HG03025 (cell line): Measurements from ENCODE around the gene TREM2.

Experiments
- ATAC-seq: cut with Tn5 transposase; IDR thresholded peaks from one replicate; pipeline ENCODE4 v1.9.1; 2021; ENCODE audit warnings: mild to moderate bottlenecking, moderate library complexity; ENCODE audit not compliant: unreplicated experiment, low FRiP score

The TREM2 gene

GRCh38 chr6:41186031-41186562 is 23.2 kb upstream of the TREM2 start:
- no peak for ATAC-seq

DNA sequence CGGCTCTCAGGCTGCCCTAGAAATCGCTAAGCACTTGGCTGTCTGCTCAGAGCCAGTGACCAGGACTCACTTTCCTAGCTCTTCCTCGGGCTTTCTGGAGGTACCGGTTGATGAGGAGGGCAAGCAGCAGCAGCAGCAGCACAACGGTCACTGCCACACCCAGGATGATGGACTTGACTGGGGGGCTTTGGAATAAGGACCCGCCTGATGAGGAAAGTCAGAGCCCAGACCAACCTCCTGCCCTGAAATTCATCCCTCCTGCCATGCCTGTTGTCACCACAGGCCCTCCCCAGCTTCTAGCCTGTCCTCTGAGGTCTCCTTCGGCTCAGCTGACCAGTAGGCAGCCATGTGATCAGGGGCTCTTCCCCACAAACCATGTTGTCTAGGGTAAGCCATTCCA is 21.8 kb upstream of the TREM2 start:
- ATAC-seq = no peak

DNA sequence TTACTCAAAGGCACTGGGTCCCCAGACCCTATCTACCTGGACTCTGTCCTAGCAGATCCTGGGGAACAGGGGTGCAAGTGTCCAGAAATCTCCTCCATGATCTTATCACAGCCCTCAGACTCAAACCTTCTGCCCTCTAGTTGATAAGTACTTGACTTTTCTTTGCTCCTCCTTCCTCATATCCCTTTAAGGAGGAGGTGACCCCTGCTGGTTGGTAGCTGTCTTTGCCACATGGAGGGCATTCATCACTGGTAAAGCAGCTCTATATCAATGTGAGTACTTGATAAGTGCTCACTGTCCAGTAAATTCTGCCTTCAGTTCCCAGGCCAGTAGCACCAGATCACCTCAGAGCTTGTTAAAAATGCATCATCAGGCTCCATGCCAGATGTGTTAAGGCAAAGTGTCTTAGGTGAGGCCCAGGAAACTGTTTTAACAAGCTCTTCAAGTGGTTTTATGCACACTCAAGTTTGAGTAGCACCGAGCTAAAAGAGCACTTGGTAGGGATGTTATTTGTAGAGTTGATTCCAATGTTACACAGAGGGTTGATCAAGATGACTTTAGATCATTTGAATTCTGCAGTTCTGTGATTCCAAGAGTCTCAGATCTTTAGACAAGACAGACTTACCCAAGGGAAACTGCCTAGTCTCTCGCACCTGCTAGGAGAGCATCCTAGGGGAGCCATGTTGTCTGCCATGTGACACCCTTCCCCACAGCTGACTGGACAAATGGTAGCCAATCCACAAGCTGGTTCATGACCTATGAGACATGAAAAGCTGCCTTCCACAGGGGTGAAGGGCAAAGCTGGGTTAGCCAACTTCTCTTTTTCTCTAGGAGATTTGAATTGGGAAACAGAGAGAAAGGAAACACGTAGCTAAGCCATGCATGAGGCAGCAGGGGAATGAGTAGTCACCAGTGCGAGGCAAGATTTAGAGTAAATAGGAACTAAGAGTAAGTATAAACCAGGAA is 19.4 kb upstream of the TREM2 start:
- ATAC-seq = no peak

- ATAC-seq = no peak
Observed at GRCh38 chr6:41181566-41181965, 18.6 kb upstream of the TREM2 start.

DNA sequence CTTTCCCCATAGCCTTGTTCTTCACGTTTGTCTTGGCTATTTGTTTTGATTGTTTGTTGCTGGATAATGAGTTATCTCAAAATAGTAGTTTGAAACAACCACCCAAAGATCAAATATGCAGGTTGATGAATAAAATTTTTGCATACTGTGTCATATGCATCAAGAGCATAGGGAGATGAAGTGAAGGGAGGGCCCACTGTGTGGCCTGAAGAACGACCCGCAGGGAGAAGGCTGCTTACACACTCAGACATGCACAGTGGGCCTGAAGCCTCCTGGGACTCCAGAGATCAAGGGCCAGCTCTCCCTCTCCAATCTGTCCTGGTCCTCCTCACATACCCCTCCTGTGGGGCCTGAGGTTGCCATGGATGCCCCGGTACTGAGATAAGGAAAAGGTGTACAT is 16.2 kb upstream of the TREM2 start:
- ATAC-seq = no peak

- ATAC-seq = no peak
Observed at GRCh38 chr6:41177695-41178094, 14.8 kb upstream of the TREM2 start.

- ATAC-seq = no peak
Observed at GRCh38 chr6:41177287-41177686, 14.4 kb upstream of the TREM2 start.

GRCh38 chr6:41176189-41176588 is 13.3 kb upstream of the TREM2 start:
- no peak for ATAC-seq

DNA sequence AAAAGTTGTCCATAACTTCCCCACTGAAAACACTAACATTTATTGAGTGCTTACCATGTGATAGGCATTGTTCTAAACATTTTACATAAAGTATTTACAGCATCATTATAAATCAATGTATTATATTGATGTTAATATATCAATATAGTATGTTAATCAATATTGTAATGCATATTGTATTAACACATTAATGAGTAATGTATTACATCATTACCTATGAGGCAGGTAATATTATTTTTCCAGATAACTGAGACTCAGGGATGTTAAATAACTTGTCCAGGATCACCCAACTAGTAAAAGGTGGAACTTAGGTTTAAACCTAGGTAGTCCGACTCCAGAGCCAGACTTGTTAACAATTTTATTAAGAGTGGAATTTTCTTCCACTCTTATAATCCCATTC is 12.2 kb upstream of the TREM2 start:
- no peak for ATAC-seq

DNA sequence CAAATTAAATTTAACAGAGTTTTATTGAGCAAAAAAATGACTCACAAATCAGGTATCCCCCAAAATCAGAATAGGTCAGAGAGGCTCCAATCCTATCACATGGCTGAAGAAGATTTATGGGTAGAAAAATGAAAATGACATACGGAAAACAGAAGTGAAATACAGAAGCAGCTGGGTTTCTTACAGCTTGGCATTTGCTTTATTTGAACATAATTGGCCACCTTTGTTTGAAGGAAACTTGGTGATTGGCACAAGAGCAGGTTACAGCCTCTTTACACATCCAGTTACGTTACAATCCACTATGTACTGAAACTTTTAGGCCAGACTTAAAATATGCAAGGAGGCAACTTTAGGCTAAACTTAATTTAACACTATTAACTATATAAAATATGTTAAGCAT is 11.7 kb upstream of the TREM2 start:
- ATAC-seq = no peak

DNA sequence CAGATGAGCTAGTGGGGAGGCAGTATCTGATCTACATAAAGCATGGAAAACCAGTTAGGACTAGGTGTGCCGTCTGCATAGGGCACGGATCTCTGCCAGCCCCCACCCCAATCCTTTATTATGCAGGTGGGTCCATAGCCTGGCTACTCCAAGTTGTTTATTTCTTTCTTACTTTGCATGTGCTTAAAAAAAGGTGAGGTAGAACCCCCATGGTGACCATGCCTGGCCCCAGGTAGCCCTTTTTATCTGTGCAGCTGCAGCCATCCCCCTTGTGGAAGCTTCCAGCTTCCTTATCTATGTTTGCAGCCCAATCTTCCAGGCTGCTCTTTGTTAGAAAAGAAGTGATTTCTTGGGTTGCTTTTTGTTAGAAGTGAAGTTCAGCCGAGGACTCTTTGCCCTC is 9.0 kb upstream of the TREM2 start:
- ATAC-seq = no peak

- no peak for ATAC-seq
Observed at GRCh38 chr6:41170547-41171160, 7.7 kb upstream of the TREM2 start.

GRCh38 chr6:41167173-41167963 is 4.5 kb upstream of the TREM2 start:
- no peak for ATAC-seq

DNA sequence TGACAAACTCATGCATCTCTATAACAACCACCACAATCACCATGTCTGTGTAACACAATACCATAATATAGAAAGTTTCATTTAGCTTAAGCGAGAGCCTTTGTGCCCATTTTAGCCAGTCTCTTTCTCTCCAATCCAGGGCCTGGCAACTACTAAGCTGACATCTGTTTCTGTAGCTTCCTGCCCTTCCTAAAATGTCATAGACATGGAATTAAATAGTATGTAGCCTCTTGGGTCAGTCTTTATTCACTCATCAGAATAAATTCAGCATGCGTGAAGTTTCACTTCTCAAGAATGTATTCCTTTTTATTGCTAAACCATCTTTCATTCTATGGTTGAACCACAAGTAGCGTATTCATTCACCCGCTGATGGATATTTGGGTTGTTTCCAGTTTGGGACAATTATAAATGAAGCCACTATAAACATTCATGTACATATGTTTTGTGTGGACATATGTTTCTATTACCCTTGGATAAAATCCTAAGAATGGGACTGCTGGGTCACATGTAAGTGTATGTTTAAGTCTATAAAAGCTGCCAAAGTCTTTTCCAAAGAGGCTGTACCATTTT is 1.7 kb upstream of the TREM2 start:
- no peak for ATAC-seq

DNA sequence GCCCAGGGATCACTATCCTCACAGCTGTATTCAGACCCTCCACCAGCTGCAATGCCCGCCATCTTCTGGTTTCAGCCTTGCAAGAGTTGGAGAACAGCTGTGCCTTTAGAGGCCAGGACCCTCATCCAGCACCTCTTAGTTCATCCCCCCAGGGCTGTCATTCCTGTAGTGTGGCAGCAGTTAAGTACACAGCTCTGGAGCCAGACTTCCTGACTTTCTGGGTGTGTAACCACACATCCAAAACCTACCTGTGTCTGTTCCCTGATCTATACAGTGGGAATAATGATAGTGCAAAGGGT is 452 bp upstream of the TREM2 start:
- ATAC-seq = no peak

DNA sequence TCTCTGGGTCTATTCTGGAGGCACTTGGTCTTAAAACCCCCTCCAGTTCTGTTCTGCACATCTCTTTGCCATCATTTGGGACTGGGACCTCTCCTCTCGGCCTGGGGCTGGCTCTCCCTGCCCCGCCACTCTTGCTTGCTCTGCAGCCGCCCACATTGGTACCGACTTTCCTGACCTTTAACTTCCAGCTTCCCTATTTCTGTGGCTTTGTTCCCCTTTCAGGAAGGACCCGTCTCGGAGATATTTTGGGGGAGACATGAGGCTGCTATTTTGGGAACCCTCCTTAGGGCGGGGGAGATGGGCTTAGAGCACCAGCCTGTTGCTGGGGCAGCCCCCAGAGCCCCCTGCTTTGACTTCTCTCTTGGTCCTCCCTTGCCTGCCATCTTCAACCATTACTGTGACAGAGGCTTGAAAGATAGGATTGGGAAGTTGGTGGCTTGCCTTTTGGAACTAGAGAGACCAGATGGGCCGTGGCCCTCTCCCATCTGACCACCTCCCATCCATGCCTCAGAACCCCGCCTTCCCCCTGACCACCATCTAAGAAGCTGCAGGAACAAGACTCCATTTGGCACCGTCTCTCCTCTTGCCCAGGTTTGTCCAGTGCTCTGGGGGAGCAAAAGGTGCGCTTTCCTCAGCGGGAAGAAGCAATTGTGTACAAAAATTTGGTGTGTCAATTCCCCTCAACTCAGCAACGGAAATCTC is 914 bp downstream of the TREM2 start:
- no peak for ATAC-seq

DNA sequence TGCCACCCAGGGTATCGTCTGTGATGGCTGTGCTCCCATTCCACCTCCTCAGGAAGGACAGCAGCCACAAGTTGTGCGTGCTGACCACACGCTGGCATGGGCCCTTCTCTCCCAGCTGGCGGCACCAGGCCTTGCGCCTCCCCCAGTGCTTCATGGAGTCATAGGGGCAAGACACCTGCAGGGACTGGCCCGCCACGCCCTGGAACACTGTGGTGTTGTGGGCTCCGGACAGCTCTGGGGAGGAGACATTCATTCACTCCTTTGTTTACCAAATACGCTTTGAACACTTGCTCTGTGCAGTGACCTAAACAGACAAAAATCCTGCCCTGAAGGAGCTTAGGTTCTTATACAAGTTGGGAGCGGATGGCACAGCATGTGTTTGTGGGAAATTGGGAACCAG is 1.5 kb downstream of the TREM2 start:
- no peak for ATAC-seq

DNA sequence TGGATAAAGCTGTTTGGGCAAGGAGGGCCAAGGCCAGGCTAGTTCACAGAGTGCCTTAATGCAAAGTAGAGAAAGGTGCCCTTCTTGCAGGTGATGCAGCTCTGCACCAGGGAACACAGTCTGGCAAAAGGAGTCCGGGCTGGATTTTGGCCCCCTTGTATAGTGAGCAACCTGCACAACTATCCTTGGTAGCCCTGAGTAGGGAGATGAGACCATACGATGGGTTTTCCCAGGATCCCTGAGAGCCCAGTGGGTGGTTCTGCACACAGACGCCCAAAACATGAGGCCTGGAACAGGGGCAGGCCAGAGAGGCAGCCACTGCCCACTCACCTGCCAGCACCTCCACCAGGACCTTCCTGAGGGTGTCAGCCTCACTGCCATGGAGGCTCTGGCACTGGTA is 2.0 kb downstream of the TREM2 start:
- no peak for ATAC-seq

GRCh38 chr6:41159415-41160082 is 3.4 kb downstream of the TREM2 start:
- no peak for ATAC-seq

DNA sequence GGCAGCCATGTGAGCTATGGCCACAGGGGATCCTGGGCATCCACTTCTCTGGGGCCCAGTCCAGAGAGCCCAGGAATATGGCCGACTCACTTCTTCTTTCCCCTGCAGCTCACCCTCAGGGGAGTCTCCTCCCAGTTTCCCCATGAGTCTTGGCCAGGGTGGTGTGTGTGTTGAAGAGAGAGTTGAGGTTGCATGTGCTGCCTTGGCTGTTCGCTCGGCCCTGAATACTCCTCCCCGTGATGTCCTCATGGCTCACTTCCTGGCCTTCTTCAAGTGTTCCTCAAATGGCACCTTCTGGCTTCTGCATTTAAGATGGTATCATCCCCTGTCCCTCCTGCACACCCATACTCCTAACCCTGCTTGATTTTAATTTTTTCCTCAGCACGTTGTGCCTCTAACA is 5.6 kb downstream of the TREM2 start:
- ATAC-seq = no peak
